NCI-H446 (cell line): Measurements from ENCODE around the gene BACE1-AS.
"Not testable (repeated sequence)": the region's sequence is repeated elsewhere in the genome, so short reads cannot be mapped to it uniquely, and the experiment has no call there.

Source experiments
- DNase-seq, 2 experiments: peaks; one replicate each; lab custom pipeline; 2025; lab: John Stamatoyannopoulos, UW

The BACE1-AS gene

DNA sequence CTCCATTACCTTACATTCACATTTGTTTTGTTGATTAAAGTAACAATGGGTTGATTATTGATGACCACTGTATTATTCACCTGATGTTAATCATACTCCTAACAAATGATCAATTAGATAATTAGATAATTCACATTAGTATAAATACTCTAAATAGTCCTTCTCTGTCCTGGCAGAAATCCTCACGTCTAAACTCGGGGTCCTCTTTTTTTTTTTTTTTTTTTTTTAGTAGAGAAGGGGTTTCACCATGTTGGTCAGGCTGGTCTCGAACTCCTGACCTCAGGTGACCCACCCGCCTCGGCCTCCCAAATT lies 36.1 kb downstream of the BACE1-AS start:
- DNase-seq: not testable (repeated sequence)

DNA sequence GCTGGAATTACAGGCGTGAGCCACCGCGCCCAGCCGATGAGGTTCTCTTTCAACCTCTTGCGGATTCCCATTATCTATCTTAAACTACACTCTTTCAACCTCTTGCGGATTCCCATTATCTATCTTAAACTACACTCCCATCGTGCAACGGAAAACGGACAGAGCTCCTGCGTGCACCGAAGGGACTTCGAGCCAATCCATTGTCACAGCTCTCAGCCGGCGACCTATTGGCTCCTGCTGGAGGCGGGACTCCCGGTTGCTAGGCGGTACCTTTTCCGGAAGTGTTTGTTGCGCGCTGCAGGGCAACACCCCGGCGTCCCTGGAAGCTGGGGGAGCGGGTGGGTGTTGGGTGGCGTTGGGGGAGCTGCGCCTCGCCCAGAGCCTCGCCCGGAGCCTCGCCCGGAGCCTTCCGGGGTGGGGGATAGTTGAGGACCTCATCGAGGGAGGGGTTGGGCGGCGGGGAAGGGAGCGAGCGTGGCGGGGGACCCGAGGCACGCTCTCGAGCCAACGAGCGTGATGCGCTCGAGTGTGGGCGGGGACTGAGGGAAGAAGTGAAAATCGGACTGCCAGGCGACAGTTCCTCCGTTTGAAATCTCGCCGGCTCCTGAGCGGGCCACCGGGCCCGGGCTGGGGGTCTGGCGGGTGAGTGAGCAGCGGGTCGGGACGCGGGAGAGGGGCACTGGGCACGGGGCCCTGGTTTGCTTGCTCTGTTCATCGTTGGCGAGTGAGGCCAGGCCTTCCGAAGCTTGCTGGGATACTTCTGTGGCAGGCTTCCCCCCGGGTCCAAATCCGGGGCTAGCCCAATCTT lies 36.6 kb downstream of the BACE1-AS start, which contains the start of gene CEP164:
CEP164 (plus strand) TSS at position 288 of the 808 bp plus-strand sequence. CDS start 10,733 bp downstream, outside the sequence.
- DNase-seq: peak; percentile 87 to 96

DNA sequence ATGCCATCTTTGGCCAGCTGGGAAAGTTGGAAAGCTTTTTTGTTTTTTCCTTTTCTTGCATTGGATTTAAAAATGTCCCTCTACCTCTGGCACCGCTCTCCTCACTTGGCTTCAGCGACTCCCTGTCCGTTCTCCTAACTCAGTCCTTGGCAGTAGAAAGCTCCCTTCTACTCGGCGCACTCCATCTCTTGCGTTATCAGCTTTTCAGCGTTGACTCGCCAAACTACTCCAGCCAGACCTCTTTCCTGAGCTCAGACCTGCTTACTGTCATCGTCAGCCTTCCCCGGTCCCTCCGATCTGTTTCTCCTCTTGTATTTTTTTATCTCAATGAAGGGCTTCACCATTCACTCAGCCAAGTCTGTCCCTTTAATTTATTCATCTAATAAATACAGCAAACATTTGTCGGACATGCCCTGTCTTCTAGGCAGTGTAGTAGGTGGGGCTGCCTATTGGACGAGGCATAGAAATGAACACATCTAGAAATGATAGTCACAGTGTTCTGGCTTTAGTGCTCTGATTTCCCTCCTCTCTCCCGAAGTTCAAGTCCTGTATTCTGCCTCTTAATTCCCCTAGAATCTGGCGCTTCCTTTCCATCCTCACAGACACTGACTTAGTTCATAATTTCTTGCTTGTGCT lies 37.3 kb downstream of the BACE1-AS start:
- peak in 1 of 2 experiments; percentile 46 for DNase-seq

DNA sequence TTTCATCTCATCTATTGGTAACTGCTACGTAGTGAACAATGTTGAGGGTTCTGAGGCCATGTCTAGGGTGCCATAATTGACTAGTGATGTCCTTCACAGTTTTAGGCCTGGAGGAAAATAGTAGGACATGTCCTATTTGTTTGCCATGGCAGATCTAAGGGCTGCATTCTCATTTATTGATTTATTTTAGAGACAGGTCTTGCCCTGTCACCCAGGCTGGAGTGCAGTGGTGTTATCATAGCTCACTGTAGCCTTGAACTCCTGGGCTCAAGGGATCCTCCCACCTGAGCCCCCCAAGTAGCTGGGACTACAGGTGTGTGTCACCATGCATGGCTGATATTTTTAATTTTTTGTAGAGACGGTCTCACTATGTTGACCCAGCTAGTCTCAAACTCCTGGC lies 41.7 kb downstream of the BACE1-AS start:
- no peak for DNase-seq

DNA sequence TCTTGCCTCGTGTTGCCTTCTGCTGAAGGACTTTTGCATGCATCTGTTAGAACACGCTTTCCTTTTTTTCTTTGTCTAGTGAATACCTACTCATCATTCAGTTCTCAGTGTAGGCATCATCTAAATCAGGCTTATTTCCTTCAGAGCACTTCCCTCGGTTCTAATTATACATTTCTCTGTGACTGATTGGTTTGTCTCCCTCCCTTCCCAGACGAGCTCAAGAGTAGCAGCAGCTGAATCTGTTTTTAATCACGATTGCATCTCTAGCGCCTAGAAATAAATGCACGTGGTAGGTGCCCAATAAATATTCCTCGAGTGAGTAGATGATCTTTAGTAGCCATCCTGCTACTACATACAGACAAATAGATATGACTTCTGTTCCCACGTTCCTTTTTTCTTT lies 42.8 kb downstream of the BACE1-AS start:
- DNase-seq: no peak

DNA sequence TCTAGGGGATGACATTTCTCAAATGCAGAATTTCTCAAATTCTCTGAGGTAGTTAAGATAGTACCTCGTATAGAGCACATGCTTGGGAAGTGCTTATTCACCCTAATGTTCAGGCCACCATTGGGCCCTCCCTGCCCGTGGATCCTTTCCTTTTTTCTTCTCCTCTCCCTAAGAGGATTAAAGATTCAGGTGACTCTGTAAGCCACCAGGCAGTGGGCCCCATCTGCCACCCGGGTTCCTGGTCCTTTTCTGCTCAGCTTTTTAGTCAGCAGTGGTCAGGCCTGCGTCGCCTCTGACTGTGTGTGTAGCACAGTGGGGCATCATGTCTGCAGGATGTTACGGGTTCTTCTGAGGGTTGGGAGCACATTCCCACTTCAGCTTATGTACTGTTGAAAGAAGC lies 43.8 kb downstream of the BACE1-AS start:
- DNase-seq: no peak

DNA sequence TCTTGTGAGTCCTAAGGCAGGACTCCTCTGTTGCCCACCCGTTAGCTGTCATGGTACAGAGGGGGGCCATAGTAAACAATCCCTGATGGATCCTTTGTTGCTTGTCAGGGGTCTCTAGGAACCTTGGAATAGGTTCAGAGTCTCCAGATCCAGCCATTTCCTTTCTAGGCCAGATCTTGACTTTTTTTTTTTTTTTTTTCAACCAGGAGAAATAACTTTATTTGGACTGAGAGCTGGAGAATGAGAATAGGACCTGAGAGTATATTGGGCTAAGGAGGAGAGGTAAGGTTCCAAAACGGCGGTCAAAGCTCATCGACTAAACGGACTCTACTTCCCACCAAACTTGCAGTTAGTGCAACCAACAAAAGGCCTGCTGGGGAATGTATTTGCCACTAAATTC lies 44.3 kb downstream of the BACE1-AS start:
- no peak for DNase-seq

DNA sequence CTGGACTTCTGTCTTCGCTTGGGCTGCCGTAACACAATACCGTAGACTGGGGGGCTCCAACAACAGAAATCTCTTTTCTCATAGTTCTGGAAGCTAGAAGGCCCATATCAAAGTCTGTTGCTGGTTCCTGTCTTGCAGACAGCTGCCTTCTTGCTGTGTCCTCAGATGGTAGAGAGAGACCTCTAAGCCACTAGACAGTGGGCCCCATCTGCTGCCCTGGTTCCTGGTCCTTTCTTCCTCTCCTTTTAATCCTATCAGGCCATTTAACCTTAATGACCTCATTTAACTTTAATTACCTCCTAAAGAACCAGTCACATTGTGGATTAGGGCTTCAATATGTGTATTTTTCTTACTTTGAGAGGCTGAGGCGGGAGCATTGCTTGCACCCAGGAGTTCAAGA lies 45.9 kb downstream of the BACE1-AS start:
- no peak for DNase-seq
